ENCODE data around the gene SLC17A8. TPM values are rescaled to one million over a fixed set of nuclear protein-coding genes. Genes with fewer than 3 reads are reported as not detected.

The SLC17A8 gene
- polyA plus RNA-seq, 1 experiment: not detected

DNA sequence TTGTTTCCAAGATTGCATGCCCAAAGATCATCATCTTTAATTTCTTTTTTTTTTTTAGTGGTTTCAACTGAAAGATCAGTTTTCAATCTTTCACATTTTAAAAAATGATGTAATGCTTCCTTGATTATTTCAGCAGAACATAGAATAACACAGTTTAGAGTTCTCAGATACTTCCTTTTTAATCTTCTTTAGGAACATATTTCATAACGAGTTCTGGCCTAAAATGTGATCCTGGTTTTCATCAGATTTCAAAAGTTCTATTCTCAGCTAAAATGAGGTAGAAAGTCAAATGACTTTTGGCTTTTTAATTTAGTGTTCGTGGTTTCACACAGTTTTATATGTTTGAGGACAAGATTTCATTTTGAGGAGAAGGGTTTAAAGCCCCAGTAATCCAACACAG is 76.8 kb downstream of the SLC17A8 start:
- Histone ChIP-seq H3K27me3 (ENCODE audit: control insufficient read depth, insufficient read depth, low read length) (no peaks in the 10 kb centered on the region), H3K9me3 (ENCODE audit: control insufficient read depth, insufficient read depth, low read length) (no peaks in the 10 kb centered on the region), H3K27ac (ENCODE audit: low read depth, low read length) (no peak overlapping the region), H3K4me3 (ENCODE audit: low read depth, low read length) (no peak overlapping the region)
- CTCF ChIA-PET: no interaction called here
- DNase-seq (ENCODE audit: low read depth, low spot score): no peak
- POLR2A ChIA-PET: no interaction called here
- TF ChIP-seq, protein P1, sequence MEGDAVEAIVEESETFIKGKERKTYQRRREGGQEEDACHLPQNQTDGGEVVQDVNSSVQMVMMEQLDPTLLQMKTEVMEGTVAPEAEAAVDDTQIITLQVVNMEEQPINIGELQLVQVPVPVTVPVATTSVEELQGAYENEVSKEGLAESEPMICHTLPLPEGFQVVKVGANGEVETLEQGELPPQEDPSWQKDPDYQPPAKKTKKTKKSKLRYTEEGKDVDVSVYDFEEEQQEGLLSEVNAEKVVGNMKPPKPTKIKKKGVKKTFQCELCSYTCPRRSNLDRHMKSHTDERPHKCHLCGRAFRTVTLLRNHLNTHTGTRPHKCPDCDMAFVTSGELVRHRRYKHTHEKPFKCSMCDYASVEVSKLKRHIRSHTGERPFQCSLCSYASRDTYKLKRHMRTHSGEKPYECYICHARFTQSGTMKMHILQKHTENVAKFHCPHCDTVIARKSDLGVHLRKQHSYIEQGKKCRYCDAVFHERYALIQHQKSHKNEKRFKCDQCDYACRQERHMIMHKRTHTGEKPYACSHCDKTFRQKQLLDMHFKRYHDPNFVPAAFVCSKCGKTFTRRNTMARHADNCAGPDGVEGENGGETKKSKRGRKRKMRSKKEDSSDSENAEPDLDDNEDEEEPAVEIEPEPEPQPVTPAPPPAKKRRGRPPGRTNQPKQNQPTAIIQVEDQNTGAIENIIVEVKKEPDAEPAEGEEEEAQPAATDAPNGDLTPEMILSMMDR (IDR thresholded peaks at IDR 0.05; ENCODE audit: low read depth, low read length): no peak

DNA sequence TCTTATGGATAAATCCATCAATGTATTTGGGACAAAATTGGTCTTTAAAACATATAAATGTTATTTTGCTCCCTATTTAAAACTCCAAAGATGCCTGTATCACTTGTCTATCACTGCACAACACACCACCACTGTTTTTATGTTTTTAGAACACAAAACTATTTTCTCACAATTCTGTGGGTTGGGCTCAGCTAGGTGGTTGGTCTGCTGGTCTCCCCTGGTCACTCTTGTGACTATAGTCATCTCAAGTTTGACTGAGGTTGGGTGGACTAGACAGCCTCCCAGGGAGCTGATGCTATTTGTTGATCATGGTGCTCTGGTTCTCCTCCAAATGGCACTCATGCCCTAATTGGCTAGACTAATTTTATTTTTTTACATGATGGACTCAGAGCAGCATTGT is 77.3 kb downstream of the SLC17A8 start:
- Histone ChIP-seq H3K4me3 (ENCODE audit: low read depth, low read length) (no peak overlapping the region), H3K27me3 (ENCODE audit: control insufficient read depth, insufficient read depth, low read length) (no peaks in the 10 kb centered on the region), H3K27ac (ENCODE audit: low read depth, low read length) (no peak overlapping the region), H3K9me3 (ENCODE audit: control insufficient read depth, insufficient read depth, low read length) (no peaks in the 10 kb centered on the region)
- CTCF ChIA-PET: interaction anchor here (0.8 kb wide), 1 partner anchor 30 kb away, joined by 3 read pairs; no protein-coding TSS in a partner anchor
- DNase-seq (ENCODE audit: low read depth, low spot score): no peak
- TF ChIP-seq, protein P1 (IDR thresholded peaks at IDR 0.05; ENCODE audit: low read depth, low read length): no peak
- POLR2A ChIA-PET: no interaction called here

DNA sequence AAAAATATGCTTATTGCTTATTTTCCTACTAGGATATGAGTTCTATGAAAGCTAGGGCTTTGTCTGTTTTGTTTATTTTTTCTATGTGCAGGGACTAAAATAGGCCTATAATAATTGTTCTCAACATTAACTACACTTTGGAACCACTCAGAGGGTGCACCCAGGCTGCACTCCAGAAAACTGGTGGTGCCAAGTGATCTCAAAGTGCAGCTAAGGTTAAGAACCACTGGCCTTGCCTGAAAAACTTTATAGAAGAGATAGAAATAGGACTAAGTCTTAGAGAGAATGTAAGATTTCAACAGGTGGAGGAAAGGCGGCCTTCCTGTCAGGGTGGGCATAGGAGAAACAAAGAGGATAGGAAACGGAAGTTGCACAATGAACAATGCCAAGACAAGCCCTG is 79.1 kb downstream of the SLC17A8 start:
- H3K27me3 ChIP-seq (ENCODE audit: control insufficient read depth, insufficient read depth, low read length): no peaks in the 10 kb centered on the region
- H3K9me3 ChIP-seq (ENCODE audit: control insufficient read depth, insufficient read depth, low read length): no peaks in the 10 kb centered on the region
- ChIA-PET CTCF (interaction anchor here (0.6 to 1.1 kb wide), 3 partner anchors 119 to 1901 kb away, joined by 4 to 11 read pairs (median 5); no protein-coding TSS in a partner anchor), POLR2A (no interaction called here)
- TF ChIP-seq, protein P1 (IDR thresholded peaks at IDR 0.05; ENCODE audit: low read depth, low read length): no peak
- H3K27ac ChIP-seq (ENCODE audit: low read depth, low read length): no peak overlapping the region
- H3K4me3 ChIP-seq (ENCODE audit: low read depth, low read length): no peak overlapping the region
- no peak for DNase-seq (ENCODE audit: low read depth, low spot score)

DNA sequence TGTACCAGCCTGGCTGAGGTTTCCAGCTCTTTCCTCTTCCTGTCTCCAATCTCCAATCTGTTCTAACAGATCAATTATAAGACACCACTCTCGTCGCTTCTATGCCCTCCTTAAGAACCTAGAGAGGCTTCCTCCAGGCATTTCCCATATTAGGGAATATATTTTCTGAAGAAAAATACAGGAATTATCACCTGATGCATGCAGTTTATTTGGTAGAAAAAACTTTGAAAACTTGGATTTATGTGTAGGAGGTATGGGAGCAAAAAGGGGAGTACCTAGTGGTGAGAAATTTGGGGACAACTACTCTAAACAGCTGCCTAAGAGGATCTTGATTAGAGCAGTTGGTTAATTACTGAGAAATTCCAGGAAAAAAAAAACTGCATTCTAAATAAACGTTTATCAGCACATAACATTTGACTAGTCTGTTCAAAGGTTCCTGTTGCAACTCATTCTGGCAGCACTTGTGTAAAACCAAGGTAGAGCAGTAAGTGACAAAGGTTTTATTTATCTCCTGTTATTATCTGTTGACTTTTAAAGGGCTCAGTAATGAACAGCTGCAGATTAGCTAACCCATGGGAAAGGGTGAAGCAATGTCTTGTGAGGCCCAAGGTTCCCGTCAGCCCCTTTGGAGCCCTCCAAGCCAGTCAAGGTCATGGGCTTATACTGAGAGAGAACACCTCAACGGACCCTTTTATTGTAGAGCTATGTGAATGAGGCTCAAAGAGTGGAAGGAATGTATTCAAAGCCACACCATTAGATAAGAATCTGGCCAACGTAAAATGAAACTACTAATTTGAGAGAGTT is 80.4 kb downstream of the SLC17A8 start:
- TF ChIP-seq, protein P1 (IDR thresholded peaks at IDR 0.05; ENCODE audit: low read depth, low read length): no peak
- H3K9me3 ChIP-seq (ENCODE audit: control insufficient read depth, insufficient read depth, low read length): no peaks in the 10 kb centered on the region
- no peak for DNase-seq (ENCODE audit: low read depth, low spot score)
- H3K27me3 ChIP-seq (ENCODE audit: control insufficient read depth, insufficient read depth, low read length): no peaks in the 10 kb centered on the region
- CTCF ChIA-PET: no interaction called here
- H3K4me3 ChIP-seq (ENCODE audit: low read depth, low read length): no peak overlapping the region
- POLR2A ChIA-PET: no interaction called here
- no peak overlapping the region for H3K27ac ChIP-seq (ENCODE audit: low read depth, low read length)

DNA sequence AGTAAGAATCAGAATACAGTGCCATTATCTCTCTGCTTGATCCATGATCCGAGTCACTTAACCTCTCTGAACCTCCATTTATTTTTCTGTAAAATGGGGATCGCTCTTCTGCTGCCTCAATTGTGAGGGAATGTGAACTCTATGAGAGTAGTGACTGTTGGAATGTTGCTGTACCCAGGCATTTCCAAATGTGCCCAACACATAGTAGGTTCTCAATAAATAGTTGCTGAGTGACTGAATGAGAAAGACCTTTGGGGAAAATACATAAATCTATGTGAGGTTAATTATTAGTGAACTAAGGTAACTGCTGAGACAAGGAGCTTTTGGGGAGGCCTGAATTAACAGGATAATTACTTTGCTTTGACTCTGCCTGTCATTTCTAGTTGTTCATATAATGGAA is 82.9 kb downstream of the SLC17A8 start:
- H3K27ac ChIP-seq (ENCODE audit: low read depth, low read length): no peak overlapping the region
- H3K4me3 ChIP-seq (ENCODE audit: low read depth, low read length): no peak overlapping the region
- CTCF ChIA-PET: no interaction called here
- no peaks in the 10 kb centered on the region for H3K9me3 ChIP-seq (ENCODE audit: control insufficient read depth, insufficient read depth, low read length)
- DNase-seq (ENCODE audit: low read depth, low spot score): no peak
- POLR2A ChIA-PET: no interaction called here
- TF ChIP-seq, protein P1 (IDR thresholded peaks at IDR 0.05; ENCODE audit: low read depth, low read length): no peak
- no peaks in the 10 kb centered on the region for H3K27me3 ChIP-seq (ENCODE audit: control insufficient read depth, insufficient read depth, low read length)

Data from AG04450 (cell line).